Neuron (in vitro differentiated cells): ENCODE results near the gene MEF2C.

Experiments
- H2AFZ ChIP-seq: one replicate; pipeline ENCODE4 v1.6.1; 2013; ENCODE audit warnings: low read depth, mild to moderate bottlenecking, inconsistent platforms, low read length, moderate library complexity
- H3K27me3 ChIP-seq: one replicate; pipeline ENCODE4 v1.6.1; 2013; ENCODE audit warnings: low read length; ENCODE audit not compliant: insufficient read depth
- H3K36me3 ChIP-seq: one replicate; pipeline ENCODE4 v1.6.1; 2013; ENCODE audit warnings: low read length; ENCODE audit not compliant: insufficient read depth
- H3K4me1 ChIP-seq: one replicate; pipeline ENCODE4 v1.6.1; 2013; ENCODE audit warnings: low read length; ENCODE audit not compliant: insufficient read depth
- H3K4me3 ChIP-seq: 2 replicates; pipeline ENCODE4 v1.5.1; 2013; ENCODE audit warnings: mild to moderate bottlenecking, low read length, moderate library complexity
- H3K9me3 ChIP-seq: one replicate; pipeline ENCODE4 v1.6.1; 2013; ENCODE audit warnings: low read length

MEF2C gene

DNA sequence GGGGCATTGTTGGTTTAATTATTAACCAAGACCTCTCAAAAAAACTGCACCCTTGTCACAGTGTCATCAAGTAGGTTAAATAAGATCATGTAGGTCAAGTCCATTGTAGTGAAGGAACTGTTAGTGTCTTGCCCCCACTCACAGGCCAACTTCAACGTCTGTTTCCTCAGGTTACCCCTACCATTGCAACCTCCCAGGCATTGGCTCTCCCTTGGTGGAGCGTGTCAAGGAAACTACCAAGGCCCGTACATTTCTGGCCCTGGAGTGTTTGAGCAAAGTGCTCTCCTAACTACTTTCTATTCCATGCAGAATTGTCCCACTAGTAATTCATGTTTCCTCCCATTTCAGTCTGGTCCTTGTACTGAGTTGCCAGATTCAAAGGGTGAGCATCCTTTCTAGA is 167.5 kb downstream of the MEF2C start:
- Histone ChIP-seq H3K36me3 (no peaks in the 10 kb centered on the region), H3K9me3 (no peaks in the 10 kb centered on the region), H3K4me1 (no peaks in the 10 kb centered on the region), H3K4me3 (no peak overlapping the region), H2AFZ (no peak overlapping the region), H3K27me3 (no peaks in the 10 kb centered on the region)

- H3K9me3 ChIP-seq = no peaks in the 10 kb centered on the region
- peaks cover 2% of the 10 kb centered on the region for H3K4me1 ChIP-seq
- no peaks in the 10 kb centered on the region for H3K27me3 ChIP-seq
- H3K36me3 ChIP-seq = no peaks in the 10 kb centered on the region
- no peak overlapping the region for H3K4me3 ChIP-seq
- H2AFZ ChIP-seq = no peak overlapping the region
Observed at GRCh38 chr5:88713818-88714217, 169.2 kb downstream of the MEF2C start.

DNA sequence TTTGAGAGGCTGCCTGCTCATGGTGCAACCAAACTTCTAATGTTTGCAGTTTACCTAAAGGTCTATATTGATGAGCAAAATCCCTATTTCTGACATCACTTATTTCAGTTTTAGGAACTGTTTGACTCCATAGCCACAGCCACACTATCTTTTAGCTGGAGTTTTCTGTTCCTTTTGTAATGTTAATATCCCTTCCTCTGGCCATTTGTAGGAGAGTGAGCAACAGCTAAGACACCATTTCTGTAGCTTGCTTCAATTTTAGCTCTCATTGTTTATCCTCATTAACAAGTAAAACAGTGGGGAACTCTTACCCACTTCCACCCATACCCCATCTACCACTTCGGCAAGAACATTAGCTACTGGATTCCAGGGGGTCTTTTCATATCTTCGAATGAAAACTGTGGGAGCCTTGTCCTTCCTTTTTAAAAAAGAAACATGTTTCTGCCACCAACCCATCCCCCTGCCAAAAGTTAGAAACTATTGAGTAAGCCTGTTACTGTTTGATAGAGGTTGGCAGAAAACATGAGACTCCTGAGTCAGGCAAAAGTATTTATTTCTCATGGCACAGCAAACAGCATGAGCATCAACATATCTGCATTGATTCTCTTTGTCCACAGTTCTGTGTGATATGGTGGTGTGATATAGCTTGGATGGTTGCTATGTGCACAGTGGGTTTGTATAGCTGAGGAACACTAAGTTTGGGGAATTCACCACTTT is 174.1 kb downstream of the MEF2C start:
- Histone ChIP-seq H3K4me3 (no peak overlapping the region), H3K9me3 (no peaks in the 10 kb centered on the region), H2AFZ (no peak overlapping the region), H3K4me1 (peaks cover 6% of the 10 kb centered on the region), H3K27me3 (no peaks in the 10 kb centered on the region), H3K36me3 (no peaks in the 10 kb centered on the region)

- H3K4me1 ChIP-seq = peaks cover 6% of the 10 kb centered on the region
- no peaks in the 10 kb centered on the region for H3K27me3 ChIP-seq
- H3K4me3 ChIP-seq = no peak overlapping the region
- H3K9me3 ChIP-seq = no peaks in the 10 kb centered on the region
- no peaks in the 10 kb centered on the region for H3K36me3 ChIP-seq
- no peak overlapping the region for H2AFZ ChIP-seq
Observed at GRCh38 chr5:88708021-88708420, 175.0 kb downstream of the MEF2C start.

- Histone ChIP-seq H3K4me1 (peaks cover 7% of the 10 kb centered on the region), H3K27me3 (no peaks in the 10 kb centered on the region), H3K4me3 (no peak overlapping the region), H3K36me3 (no peaks in the 10 kb centered on the region), H2AFZ (no peak overlapping the region), H3K9me3 (no peaks in the 10 kb centered on the region)
Observed at GRCh38 chr5:88707216-88707965, 175.6 kb downstream of the MEF2C start.

GRCh38 chr5:88702332-88702731 is 180.7 kb downstream of the MEF2C start:
- H2AFZ ChIP-seq = no peak overlapping the region
- H3K36me3 ChIP-seq = no peaks in the 10 kb centered on the region
- peaks cover 6% of the 10 kb centered on the region for H3K4me1 ChIP-seq
- H3K27me3 ChIP-seq = peaks cover 33% of the 10 kb centered on the region
- peaks cover 3% of the 10 kb centered on the region for H3K9me3 ChIP-seq
- no peak overlapping the region for H3K4me3 ChIP-seq

DNA sequence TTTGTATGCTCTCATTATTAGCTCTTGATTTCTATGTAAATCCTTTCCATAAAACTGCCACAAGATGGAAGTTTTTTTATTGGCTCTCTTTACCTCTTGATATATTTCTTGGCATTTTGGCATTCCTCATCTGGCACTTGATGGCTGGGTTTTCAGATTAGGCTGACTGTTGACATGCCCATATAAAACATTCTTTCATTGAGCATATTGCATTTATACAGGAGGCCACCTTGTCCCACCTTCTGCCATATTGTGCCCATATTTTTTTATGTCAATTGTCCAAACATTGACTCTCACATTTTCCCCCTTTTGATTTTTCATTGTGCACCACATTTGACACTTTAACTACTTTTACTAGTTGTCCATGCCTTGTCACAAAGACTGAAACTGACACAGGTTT is 182.9 kb downstream of the MEF2C start:
- H3K9me3 ChIP-seq = peaks cover 4% of the 10 kb centered on the region
- peaks cover 49% of the 10 kb centered on the region for H3K27me3 ChIP-seq
- no peaks in the 10 kb centered on the region for H3K36me3 ChIP-seq
- H3K4me1 ChIP-seq = peaks cover 6% of the 10 kb centered on the region
- H3K4me3 ChIP-seq = no peak overlapping the region
- no peak overlapping the region for H2AFZ ChIP-seq

- Histone ChIP-seq H3K9me3 (peaks cover 4% of the 10 kb centered on the region), H3K4me3 (no peak overlapping the region), H3K4me1 (peaks cover 6% of the 10 kb centered on the region), H2AFZ (no peak overlapping the region), H3K36me3 (no peaks in the 10 kb centered on the region), H3K27me3 (peaks cover 66% of the 10 kb centered on the region)
Observed at GRCh38 chr5:88698290-88698689, 184.7 kb downstream of the MEF2C start.

DNA sequence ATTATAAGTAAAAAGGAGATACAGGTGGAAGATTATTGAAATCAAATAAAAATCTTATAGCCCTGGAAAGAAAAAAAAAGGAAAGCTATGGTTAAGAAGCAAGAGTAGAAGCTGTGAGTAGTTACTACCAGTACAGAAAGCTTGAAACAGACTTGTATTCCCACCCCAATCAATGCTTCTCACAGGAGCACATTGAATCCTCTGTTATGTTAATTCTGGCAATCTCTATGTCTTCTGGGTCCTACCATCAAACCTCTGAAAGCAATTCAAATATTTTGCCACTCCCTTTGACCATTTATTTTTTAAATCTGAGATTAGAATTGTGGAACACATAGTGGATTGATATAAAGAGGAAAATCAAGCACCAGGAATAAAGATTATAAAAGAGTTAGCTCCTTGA is 186.5 kb downstream of the MEF2C start:
- peaks cover 85% of the 10 kb centered on the region for H3K27me3 ChIP-seq
- H3K4me1 ChIP-seq = peaks cover 10% of the 10 kb centered on the region
- peaks cover 4% of the 10 kb centered on the region for H3K9me3 ChIP-seq
- no peak overlapping the region for H3K4me3 ChIP-seq
- no peaks in the 10 kb centered on the region for H3K36me3 ChIP-seq
- H2AFZ ChIP-seq = no peak overlapping the region

DNA sequence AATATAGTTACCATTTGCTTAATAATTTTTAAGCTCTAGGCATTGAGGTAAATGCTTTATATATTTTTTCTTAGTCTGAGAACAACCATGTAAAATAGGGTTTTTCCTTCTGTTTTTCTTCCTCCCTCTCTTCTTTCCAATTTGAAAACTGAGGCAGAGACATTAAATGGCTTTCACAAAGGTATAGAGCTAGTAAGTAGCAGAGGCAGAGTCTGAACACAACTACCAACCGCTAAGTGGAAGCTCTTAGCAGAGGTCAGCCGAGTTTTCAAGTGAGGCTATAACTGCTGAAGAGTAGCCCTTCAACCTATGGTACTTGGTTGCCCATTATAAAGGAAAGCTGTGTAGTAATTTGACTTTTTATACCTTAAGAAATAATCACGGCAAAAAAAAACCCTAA is 187.1 kb downstream of the MEF2C start:
- H2AFZ ChIP-seq = no peak overlapping the region
- H3K9me3 ChIP-seq = peaks cover 4% of the 10 kb centered on the region
- H3K36me3 ChIP-seq = no peaks in the 10 kb centered on the region
- peaks cover 14% of the 10 kb centered on the region for H3K4me1 ChIP-seq
- H3K27me3 ChIP-seq = peaks cover 87% of the 10 kb centered on the region
- no peak overlapping the region for H3K4me3 ChIP-seq

DNA sequence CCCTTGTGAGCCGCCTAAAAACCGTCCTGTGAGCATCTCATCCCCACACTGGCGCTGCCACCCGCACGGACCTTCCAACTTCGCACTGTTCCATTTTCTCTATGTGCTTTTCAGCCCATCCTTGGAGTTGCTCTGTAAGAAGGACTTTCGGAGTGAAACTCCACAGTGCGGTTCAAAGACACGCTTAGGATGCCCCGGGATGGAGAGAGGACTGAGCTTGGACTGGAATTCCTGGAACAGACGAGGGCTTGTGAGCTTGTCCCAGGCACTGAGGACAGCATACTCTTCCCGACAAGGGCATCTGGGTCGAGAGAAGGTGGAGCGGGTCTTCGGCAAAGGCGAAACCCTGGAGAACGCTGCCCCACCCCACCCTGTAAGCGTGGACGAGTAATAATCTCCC is 187.8 kb downstream of the MEF2C start:
- peaks cover 2% of the 10 kb centered on the region for H3K9me3 ChIP-seq
- no peaks in the 10 kb centered on the region for H3K36me3 ChIP-seq
- H3K4me1 ChIP-seq = peaks cover 19% of the 10 kb centered on the region
- no peak overlapping the region for H2AFZ ChIP-seq
- no peak overlapping the region for H3K4me3 ChIP-seq
- H3K27me3 ChIP-seq = peaks cover 88% of the 10 kb centered on the region

DNA sequence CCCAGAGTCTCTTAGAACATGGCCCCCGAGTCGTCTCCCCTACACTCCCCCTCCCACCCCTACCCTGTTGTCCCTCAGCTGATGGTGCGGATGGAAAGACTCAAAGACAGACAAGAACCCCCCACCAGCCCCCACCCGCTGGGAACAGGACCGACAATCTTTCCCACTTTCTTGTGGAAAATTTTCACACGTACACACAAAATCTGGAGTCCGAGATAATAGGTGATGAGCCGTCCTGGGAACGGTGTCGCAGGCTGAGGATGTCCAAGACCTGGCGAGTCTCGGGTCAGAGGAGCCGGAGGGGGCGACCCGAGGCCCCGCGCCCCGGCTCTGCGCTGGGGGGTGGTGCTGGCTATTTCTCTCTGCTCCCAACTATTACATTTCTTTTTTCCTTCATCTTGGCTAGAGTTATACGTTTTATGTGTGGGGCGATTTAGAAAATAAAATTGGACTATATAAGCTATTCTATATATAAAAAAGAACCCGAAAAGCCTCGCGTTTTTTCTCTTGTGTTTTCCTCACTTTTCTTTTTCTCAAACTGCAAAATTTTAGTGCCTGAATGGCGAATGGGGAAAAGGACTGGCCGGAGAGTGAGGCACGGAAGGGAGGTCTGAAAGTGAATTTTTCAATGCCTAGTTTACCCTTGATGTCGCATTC is 188.8 kb downstream of the MEF2C start:
- no peak overlapping the region for H2AFZ ChIP-seq
- no peaks in the 10 kb centered on the region for H3K36me3 ChIP-seq
- peaks cover 89% of the 10 kb centered on the region for H3K27me3 ChIP-seq
- H3K4me1 ChIP-seq = peaks cover 28% of the 10 kb centered on the region
- H3K9me3 ChIP-seq = peaks cover 2% of the 10 kb centered on the region
- no peak overlapping the region for H3K4me3 ChIP-seq
